HCT116 (cell line): ENCODE data around the gene WNT11. TPM values are rescaled to one million over a fixed set of nuclear protein-coding genes. Genes with fewer than 3 reads are reported as not detected.
"Not testable (repeated sequence)": the region's sequence is repeated elsewhere in the genome, so short reads cannot be mapped to it uniquely, and the experiment has no call there.

ENCODE experiments used
- ATAC-seq: fragments of 200-7000 bp; cut with Tn5 transposase; 2 replicates; pipeline ENCODE4 v1.9.1; 2020; ENCODE audit warnings: mild to moderate bottlenecking, moderate library complexity
- BruUV-seq: library from RNA; stranded (reverse); fragments of 400-500 nt; replicated peaks from 2 replicates; lab custom pipeline; 2021; lab: Mats Ljungman, UMichigan
- CTCF ChIA-PET: fragments of 300-600 bp; sonication (Branson Sonifier 250); formaldehyde crosslinking; loops from one replicate; lab custom pipeline; 2021; ENCODE audit warnings: antibody characterized with exemption; lab: Charles Lee
- POLR2A ChIA-PET: fragments of 300-600, 350-600 bp; sonication (Branson Sonifier 250); formaldehyde crosslinking; loops from one replicate; lab custom pipeline; 2021; ENCODE audit warnings: antibody characterized with exemption; lab: Charles Lee
- RAD21 ChIA-PET, 2 experiments: fragments of 300-600 bp; sonication (Branson Sonifier 250); formaldehyde crosslinking; loops; one replicate each; lab custom pipeline; 2023; ENCODE audit warnings: low total read pairs in 2 of 2; ENCODE audit not compliant: uncharacterized antibody in 2 of 2, unreplicated experiment in 2 of 2, low non-redundant PET in 1 of 2; lab: Charles Lee
- DNase-seq: peaks from one replicate; pipeline ENCODE4 v3.0.0-alpha.2; 2010; ENCODE audit warnings: low read depth, low spot score
- H2AFZ ChIP-seq: fragments of 200-600 bp; shearing (Covaris generic), sonication (generic); 2 replicates; pipeline ENCODE4 v1.6.1; 2017; ENCODE audit warnings: low read depth, mixed run types, mixed read lengths, antibody characterized with exemption, low read length; ENCODE audit not compliant: poor library complexity, severe bottlenecking
- H3K27ac ChIP-seq: 2 replicates; pipeline ENCODE4 v1.5.1; 2012; ENCODE audit warnings: low read depth, low read length
- H3K27me3 ChIP-seq: fragments of 200-600 bp; sonication (generic); 2 replicates; pipeline ENCODE4 v1.6.1; 2016; ENCODE audit warnings: mixed run types, low read length, mixed read lengths; ENCODE audit not compliant: insufficient read depth
- H3K36me3 ChIP-seq, 2 experiments: fragments of 200-500 bp in 1 of 2; fragments of 200-600 bp in 1 of 2; sonication (Bioruptor generic) in 1 of 2; sonication (generic) in 1 of 2; 2 replicates each; pipeline versions ENCODE4 v1.5.1 to v1.6.1; 2014 to 2016; ENCODE audit warnings: low read length in 2 of 2, inconsistent platforms in 1 of 2, mixed read lengths in 1 of 2, mixed run types in 1 of 2; ENCODE audit not compliant: insufficient read depth in 2 of 2, control insufficient read depth in 1 of 2
- H3K4me1 ChIP-seq, 2 experiments: fragments of 200-600 bp in 1 of 2; sonication (generic) in 1 of 2; 2 replicates each; pipeline versions ENCODE4 v1.5.1 to v1.6.1; 2012 to 2017; ENCODE audit warnings: low read length in 2 of 2, inconsistent platforms in 1 of 2, mild to moderate bottlenecking in 1 of 2, mixed read lengths in 1 of 2, mixed run types in 1 of 2, moderate library complexity in 1 of 2; ENCODE audit not compliant: insufficient read depth in 2 of 2, control insufficient read depth in 1 of 2
- H3K4me2 ChIP-seq: fragments of 200-600 bp; sonication (generic); 2 replicates; pipeline ENCODE4 v1.6.1; 2017; ENCODE audit warnings: mixed run types, low read length, mixed read lengths
- H3K4me3 ChIP-seq, 2 experiments: fragments of 200-600 bp in 1 of 2; sonication (generic) in 1 of 2; replicated peaks in 1 of 2; 2 replicates each; pipeline ENCODE4 v1.5.1; 2011 to 2016; ENCODE audit warnings: low read length in 2 of 2, control low read depth in 1 of 2, low read depth in 1 of 2, mild to moderate bottlenecking in 1 of 2, mixed read lengths in 1 of 2, mixed run types in 1 of 2
- H3K79me2 ChIP-seq: fragments of 200-600 bp; sonication (generic); 2 replicates; pipeline ENCODE4 v1.6.1; 2017; ENCODE audit warnings: mild to moderate bottlenecking, mixed run types, low read length, moderate library complexity, mixed read lengths; ENCODE audit not compliant: insufficient read depth
- H3K9ac ChIP-seq: fragments of 200-600 bp; sonication (generic); 2 replicates; pipeline ENCODE4 v1.6.1; 2016; ENCODE audit warnings: low read length, mixed read lengths
- H3K9me2 ChIP-seq: fragments of 200-600 bp; sonication (generic), shearing (Covaris generic); 2 replicates; pipeline ENCODE4 v1.6.1; 2017; ENCODE audit warnings: mixed run types, mild to moderate bottlenecking, moderate library complexity; ENCODE audit not compliant: insufficient read depth
- H3K9me3 ChIP-seq, 2 experiments: fragments of 200-500 bp in 1 of 2; fragments of 200-600 bp in 1 of 2; sonication (Bioruptor generic) in 1 of 2; sonication (generic) in 1 of 2; 2 replicates each; pipeline ENCODE4 v1.6.1; 2014 to 2017; ENCODE audit warnings: low read length in 2 of 2, mixed read lengths in 2 of 2, inconsistent platforms in 1 of 2, low read depth in 1 of 2, mild to moderate bottlenecking in 1 of 2, mixed run types in 1 of 2, moderate library complexity in 1 of 2; ENCODE audit not compliant: control insufficient read depth in 1 of 2, insufficient read depth in 1 of 2
- H4K20me1 ChIP-seq: fragments of 200-600 bp; sonication (generic), shearing (Covaris generic); 2 replicates; pipeline ENCODE4 v1.6.1; 2017; ENCODE audit warnings: mixed run types, mild to moderate bottlenecking, moderate library complexity; ENCODE audit not compliant: insufficient read depth
- CBX3 ChIP-seq: IDR thresholded peaks from 2 replicates; pipeline ENCODE4 v1.6.1; 2012; ENCODE audit warnings: low read depth
- CEBPB ChIP-seq: IDR thresholded peaks from 2 replicates; pipeline ENCODE4 v1.6.1; 2012; ENCODE audit warnings: low read depth
- EZH2phosphoT487 ChIP-seq: fragments of 200-600 bp; IDR thresholded peaks from 2 replicates; pipeline ENCODE4 v1.6.1; 2018; ENCODE audit warnings: antibody characterized with exemption, borderline replicate concordance
- JUND ChIP-seq: IDR thresholded peaks from 2 replicates; pipeline ENCODE4 v1.6.1; 2012
- MAX ChIP-seq: IDR thresholded peaks from 2 replicates; pipeline ENCODE4 v1.6.1; 2012
- POLR2A ChIP-seq: IDR thresholded peaks from 2 replicates; pipeline ENCODE4 v1.7.0; 2011; ENCODE audit warnings: borderline replicate concordance; ENCODE audit not compliant: insufficient read depth, insufficient read length; ENCODE audit errors: extremely low read depth
- POLR2AphosphoS5 ChIP-seq: IDR thresholded peaks from 2 replicates; pipeline ENCODE4 v1.6.1; 2011; ENCODE audit warnings: mild to moderate bottlenecking, low read depth, low read length, moderate library complexity
- ZNF274 ChIP-seq: fragments of 200-500 bp; sonication (Bioruptor generic); IDR thresholded peaks from 2 replicates; pipeline ENCODE4 v1.6.1; 2014; ENCODE audit warnings: mild to moderate bottlenecking, low read depth, low read length, inconsistent platforms
- intact Hi-C: fragments of 100-400 bp; cut with micrococcal nuclease; formaldehyde crosslinking; loops from 2 replicates; pipeline ENCODE4 v1.10.0; 2022
- total RNA-seq: library from RNA; stranded (reverse); gene quantifications from one replicate; pipeline ENCODE4 v1.2.1, GENCODE V29; 2021; ENCODE audit not compliant: unreplicated experiment
- TF ChIP-seq, protein P1 (sequence below): IDR thresholded peaks from 2 replicates; pipeline ENCODE4 v1.6.1; 2012
- TF ChIP-seq, protein P2 (sequence below), 3 experiments: fragments of 200-600 bp in 1 of 3; sonication (generic) in 1 of 3; IDR thresholded peaks in 2 of 3; conservative IDR thresholded peaks in 1 of 3; 2 replicates each; pipeline ENCODE4 v1.5.1; 2012 to 2017; ENCODE audit warnings: low read depth in 2 of 3, low read length in 2 of 3, antibody characterized with exemption in 1 of 3, borderline replicate concordance in 1 of 3, control low read depth in 1 of 3, mild to moderate bottlenecking in 1 of 3, mixed read lengths in 1 of 3, mixed run types in 1 of 3, moderate library complexity in 1 of 3; ENCODE audit not compliant: insufficient read depth in 1 of 3
- TF ChIP-seq, protein P3 (sequence below): IDR thresholded peaks from 2 replicates; pipeline ENCODE4 v1.6.1; 2012; ENCODE audit warnings: low read depth

The WNT11 gene
- total RNA-seq, 1 experiment from 2014 or later, result 1.9 TPM

GRCh38 chr11:76200006-76200940, 6.0 kb downstream of the WNT11 start:
- Histone ChIP-seq H3K9ac (no peak overlapping the region), H3K27me3 (peaks cover under 1% of the 10 kb centered on the region; the same call in 1 of the 2 replicates), H3K79me2 (no peaks in the 10 kb centered on the region), H3K4me3 (no peak overlapping the region), H3K27ac (no peak overlapping the region), H3K4me1 (no peaks in the 10 kb centered on the region), H3K4me2 (no peak overlapping the region), H3K36me3 (no peaks in the 10 kb centered on the region), H4K20me1 (no peaks in the 10 kb centered on the region), H3K9me2 (no peaks in the 10 kb centered on the region), H3K9me3 (no peaks in the 10 kb centered on the region), H2AFZ (no peak overlapping the region)
- TF ChIP-seq, protein P1, sequence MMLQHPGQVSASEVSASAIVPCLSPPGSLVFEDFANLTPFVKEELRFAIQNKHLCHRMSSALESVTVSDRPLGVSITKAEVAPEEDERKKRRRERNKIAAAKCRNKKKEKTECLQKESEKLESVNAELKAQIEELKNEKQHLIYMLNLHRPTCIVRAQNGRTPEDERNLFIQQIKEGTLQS, result no peak
- no peak for TF ChIP-seq CEBPB
- no peak for TF ChIP-seq EZH2phosphoT487
- TF ChIP-seq MAX, result no peak
- TF ChIP-seq ZNF274, result no peak
- TF ChIP-seq POLR2AphosphoS5, result no peak
- TF ChIP-seq, protein P2, sequence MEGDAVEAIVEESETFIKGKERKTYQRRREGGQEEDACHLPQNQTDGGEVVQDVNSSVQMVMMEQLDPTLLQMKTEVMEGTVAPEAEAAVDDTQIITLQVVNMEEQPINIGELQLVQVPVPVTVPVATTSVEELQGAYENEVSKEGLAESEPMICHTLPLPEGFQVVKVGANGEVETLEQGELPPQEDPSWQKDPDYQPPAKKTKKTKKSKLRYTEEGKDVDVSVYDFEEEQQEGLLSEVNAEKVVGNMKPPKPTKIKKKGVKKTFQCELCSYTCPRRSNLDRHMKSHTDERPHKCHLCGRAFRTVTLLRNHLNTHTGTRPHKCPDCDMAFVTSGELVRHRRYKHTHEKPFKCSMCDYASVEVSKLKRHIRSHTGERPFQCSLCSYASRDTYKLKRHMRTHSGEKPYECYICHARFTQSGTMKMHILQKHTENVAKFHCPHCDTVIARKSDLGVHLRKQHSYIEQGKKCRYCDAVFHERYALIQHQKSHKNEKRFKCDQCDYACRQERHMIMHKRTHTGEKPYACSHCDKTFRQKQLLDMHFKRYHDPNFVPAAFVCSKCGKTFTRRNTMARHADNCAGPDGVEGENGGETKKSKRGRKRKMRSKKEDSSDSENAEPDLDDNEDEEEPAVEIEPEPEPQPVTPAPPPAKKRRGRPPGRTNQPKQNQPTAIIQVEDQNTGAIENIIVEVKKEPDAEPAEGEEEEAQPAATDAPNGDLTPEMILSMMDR (IDR thresholded peaks at IDR 0.05 in 2 of 3, conservative IDR thresholded peaks at IDR 0.05 in 1 of 3; ENCODE audit: borderline replicate concordance in 1 of 3, insufficient read depth in 1 of 3, low read depth in 2 of 3, low read length in 2 of 3), result no peak
- no peak for TF ChIP-seq JUND
- TF ChIP-seq CBX3, result no peak
- TF ChIP-seq, protein P3, sequence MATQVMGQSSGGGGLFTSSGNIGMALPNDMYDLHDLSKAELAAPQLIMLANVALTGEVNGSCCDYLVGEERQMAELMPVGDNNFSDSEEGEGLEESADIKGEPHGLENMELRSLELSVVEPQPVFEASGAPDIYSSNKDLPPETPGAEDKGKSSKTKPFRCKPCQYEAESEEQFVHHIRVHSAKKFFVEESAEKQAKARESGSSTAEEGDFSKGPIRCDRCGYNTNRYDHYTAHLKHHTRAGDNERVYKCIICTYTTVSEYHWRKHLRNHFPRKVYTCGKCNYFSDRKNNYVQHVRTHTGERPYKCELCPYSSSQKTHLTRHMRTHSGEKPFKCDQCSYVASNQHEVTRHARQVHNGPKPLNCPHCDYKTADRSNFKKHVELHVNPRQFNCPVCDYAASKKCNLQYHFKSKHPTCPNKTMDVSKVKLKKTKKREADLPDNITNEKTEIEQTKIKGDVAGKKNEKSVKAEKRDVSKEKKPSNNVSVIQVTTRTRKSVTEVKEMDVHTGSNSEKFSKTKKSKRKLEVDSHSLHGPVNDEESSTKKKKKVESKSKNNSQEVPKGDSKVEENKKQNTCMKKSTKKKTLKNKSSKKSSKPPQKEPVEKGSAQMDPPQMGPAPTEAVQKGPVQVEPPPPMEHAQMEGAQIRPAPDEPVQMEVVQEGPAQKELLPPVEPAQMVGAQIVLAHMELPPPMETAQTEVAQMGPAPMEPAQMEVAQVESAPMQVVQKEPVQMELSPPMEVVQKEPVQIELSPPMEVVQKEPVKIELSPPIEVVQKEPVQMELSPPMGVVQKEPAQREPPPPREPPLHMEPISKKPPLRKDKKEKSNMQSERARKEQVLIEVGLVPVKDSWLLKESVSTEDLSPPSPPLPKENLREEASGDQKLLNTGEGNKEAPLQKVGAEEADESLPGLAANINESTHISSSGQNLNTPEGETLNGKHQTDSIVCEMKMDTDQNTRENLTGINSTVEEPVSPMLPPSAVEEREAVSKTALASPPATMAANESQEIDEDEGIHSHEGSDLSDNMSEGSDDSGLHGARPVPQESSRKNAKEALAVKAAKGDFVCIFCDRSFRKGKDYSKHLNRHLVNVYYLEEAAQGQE, result no peak
- no peak for TF ChIP-seq POLR2A
- no peak for ATAC-seq
- RAD21 ChIA-PET, result no interaction called here
- no TSS peak for BruUV-seq
- intact Hi-C loops, result no loop called here
- DNase-seq, result no peak
- POLR2A ChIA-PET, result no interaction called here
- CTCF ChIA-PET, result no interaction called here

DNA sequence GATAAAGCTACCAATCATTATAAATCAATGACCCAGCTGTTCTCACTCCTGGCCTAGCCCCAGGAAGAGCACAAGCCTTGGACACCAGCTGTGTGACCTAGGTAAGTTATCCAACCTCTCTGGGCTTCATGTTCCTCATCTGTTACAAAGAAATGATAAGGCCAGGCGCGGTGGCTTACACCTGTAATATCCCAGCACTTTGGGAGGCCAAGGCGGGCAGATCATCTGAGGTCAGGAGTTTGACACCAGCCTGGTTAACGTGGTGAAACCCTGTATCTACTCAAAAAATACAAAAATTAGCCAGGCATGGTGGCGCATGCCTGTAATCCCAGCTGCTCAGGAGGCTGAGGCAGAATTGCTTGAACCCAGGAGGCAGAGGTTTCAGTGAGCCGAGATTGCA, 7.6 kb downstream of the WNT11 start:
- intact Hi-C loops, H3K4me1 ChIP-seq, H3K9ac ChIP-seq, RAD21 ChIA-PET, ATAC-seq, DNase-seq, H3K79me2 ChIP-seq, POLR2A ChIA-PET, H4K20me1 ChIP-seq, H2AFZ ChIP-seq, H3K9me2 ChIP-seq, H3K4me2 ChIP-seq, BruUV-seq, H3K9me3 ChIP-seq, H3K36me3 ChIP-seq, H3K27me3 ChIP-seq, H3K4me3 ChIP-seq, H3K27ac ChIP-seq: not testable (repeated sequence)
- CTCF ChIA-PET, result interaction anchor here (1.8 kb wide), 1 partner anchor 9 kb away, joined by 7 read pairs; no protein-coding TSS in a partner anchor
